Epithelial cell of esophagus (primary cell): ENCODE measurements around the gene PLA2G4F.

Experiments
- DNase-seq: peaks from one replicate; pipeline ENCODE4 v3.0.0; 2010; ENCODE audit warnings: low read depth
- H3K4me3 ChIP-seq: 2 replicates; pipeline ENCODE4 v1.5.1; 2011; ENCODE audit warnings: mild to moderate bottlenecking, low read length, control low read depth
- TF ChIP-seq, protein P1 (sequence below): IDR thresholded peaks from 2 replicates; pipeline ENCODE4 v1.5.1; 2011; ENCODE audit warnings: low read depth, mild to moderate bottlenecking, low read length, control low read depth, inconsistent platforms; ENCODE audit not compliant: insufficient read depth; ENCODE audit errors: missing control alignments

Gene PLA2G4F

DNA sequence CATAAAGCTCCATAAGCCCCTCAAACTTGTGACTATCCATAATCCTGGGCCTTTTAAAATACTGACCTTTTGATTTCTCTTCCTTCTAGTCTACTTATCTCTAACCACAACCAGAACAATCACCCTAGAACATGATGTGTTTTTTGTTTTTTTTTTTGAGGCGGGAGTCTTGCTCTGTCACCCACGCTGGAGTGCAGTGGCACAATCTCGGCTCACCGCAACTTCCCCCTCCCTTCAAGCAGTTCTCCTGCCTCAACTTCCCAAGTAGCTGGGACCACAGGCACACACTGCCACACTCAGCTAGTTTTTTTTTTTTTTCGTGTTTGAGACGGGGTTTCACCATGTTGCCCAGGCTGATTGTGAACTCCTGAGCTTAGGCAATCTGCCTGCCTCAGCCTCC is 26.5 kb upstream of the PLA2G4F start:
- TF ChIP-seq, protein P1, sequence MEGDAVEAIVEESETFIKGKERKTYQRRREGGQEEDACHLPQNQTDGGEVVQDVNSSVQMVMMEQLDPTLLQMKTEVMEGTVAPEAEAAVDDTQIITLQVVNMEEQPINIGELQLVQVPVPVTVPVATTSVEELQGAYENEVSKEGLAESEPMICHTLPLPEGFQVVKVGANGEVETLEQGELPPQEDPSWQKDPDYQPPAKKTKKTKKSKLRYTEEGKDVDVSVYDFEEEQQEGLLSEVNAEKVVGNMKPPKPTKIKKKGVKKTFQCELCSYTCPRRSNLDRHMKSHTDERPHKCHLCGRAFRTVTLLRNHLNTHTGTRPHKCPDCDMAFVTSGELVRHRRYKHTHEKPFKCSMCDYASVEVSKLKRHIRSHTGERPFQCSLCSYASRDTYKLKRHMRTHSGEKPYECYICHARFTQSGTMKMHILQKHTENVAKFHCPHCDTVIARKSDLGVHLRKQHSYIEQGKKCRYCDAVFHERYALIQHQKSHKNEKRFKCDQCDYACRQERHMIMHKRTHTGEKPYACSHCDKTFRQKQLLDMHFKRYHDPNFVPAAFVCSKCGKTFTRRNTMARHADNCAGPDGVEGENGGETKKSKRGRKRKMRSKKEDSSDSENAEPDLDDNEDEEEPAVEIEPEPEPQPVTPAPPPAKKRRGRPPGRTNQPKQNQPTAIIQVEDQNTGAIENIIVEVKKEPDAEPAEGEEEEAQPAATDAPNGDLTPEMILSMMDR = no peak
- DNase-seq = no peak
- no peak overlapping the region for H3K4me3 ChIP-seq

DNA sequence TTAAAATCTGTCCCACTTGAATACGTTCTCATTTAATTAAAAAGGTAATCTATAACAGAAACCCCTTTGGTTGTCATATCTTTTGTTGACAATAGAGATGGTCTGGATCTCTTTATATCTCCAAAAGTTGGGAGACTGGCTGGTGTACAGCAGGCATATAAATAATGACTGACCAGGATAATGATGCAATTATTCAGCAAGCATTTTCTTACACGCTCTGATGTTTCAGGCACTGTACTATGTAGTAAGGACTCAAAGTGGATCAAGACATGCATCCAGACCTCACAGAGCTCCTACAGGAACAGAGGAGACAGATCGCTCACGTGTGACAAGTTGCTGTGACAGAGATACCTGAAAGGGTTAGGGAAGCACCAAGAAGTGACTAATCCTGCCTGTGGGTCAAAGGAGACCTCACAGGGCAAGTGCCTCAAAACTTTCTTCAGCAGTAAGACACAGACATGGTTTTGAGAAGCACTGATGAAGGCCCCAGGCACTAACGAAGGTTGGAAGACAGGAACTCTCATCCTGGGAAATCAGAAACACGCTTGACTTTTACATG is 26.0 kb upstream of the PLA2G4F start:
- DNase-seq = no peak
- H3K4me3 ChIP-seq = no peak overlapping the region
- TF ChIP-seq, protein P1 = no peak

DNA sequence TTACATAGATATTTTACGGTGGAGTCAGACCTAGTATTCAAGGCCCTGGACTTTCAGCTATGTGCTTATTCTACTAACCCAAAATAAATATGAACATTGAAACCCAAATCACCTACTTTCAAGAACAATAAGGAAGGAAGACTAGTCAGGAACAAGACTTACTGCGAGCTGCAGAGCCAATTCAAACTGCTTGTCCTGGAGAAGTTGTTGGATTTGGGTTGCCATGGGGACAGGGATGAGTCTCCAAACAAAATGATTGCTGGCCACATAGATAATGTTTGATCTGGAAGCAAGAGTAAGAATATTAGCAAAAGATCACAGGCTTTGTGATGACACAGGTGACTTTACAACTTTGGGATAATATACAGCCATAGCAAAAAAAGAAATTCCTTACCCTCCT is 21.6 kb upstream of the PLA2G4F start:
- H3K4me3 ChIP-seq = no peak overlapping the region
- no peak for DNase-seq
- TF ChIP-seq, protein P1 = no peak

DNA sequence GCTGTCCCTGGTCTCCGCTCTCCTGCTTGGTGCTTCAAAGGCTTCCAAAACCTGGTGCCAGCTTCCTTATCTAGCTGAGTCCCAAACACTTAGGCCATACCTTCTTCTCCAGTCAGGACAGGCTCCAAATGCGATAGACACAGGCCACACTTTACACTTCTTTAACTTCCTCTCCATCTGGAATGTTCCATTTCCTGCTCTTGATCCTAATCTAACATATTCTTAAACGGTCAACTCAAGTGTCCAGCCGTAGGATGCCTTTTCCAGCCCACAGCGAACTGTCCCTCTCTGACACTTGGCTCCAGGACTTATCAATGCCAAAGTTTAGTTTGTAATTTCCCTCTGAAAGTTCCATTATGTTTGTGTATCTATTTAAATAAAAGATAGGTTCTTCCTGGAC is 19.2 kb upstream of the PLA2G4F start:
- TF ChIP-seq, protein P1 = no peak
- H3K4me3 ChIP-seq = no peak overlapping the region
- DNase-seq = no peak

DNA sequence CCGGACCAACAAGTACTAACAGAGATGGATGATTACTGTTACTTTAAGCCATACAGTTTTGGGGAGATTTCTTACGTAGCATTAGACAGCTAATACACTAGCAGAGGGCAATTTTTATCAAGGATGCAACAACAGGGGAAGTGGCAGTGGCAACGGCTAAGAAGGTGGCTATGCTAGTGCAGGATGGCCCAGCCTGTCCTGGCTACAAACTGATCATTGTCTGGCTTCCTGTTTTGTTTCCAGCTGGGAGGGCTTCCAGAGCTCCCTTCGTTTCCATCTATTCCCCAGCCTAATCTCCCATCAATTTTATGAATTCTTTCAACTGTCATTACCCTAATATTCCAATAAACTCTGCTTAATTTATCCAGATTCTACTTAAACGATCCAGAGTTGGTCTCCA is 16.0 kb upstream of the PLA2G4F start:
- no peak for DNase-seq
- H3K4me3 ChIP-seq = no peak overlapping the region
- TF ChIP-seq, protein P1 = no peak

DNA sequence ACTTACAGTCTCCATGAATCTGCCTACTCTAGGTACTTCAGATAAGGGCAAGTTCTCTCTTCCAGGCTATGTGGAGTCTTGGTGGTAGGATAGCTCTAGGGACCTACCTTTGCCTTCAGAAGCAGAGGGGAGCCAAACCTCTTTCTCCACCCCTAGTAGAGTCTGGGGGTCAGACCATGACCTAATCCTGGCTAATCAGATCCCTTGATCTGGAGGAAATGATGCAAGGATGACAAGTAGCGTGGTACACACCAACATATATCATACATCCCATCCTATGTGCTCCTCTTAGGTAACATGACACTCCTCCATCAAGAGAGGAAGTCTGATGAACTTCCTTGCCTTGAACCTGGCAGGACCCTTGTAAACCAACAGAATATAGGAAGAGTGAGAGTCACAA is 15.4 kb upstream of the PLA2G4F start:
- TF ChIP-seq, protein P1 = no peak
- no peak for DNase-seq
- H3K4me3 ChIP-seq = no peak overlapping the region

DNA sequence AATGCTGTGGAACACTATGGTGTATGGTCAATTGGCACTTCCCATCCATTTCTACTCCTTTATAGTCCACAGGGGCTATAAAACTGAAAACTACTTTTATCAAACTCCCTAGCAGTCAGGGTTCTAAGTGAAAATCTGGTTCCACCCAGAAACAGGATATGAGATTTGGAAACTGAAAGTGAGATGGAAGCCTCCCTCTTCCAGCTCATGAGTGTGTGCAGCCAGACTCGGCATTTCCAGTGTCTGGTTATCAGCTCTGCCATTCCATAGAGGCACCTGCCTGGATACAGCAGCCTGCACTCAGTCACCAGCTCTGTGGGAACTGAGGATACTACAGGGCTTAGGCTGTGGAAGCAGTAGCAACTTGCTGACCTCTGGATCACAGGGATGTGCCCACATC is 14.7 kb upstream of the PLA2G4F start:
- DNase-seq = no peak
- TF ChIP-seq, protein P1 = no peak

More for the DNA sequence above, 14.7 kb upstream of the PLA2G4F start:
- no peak overlapping the region for H3K4me3 ChIP-seq
